Activated T-helper 1 cell treated with anti-CD3 and anti-CD28 coated beads, Interleukin-2, amount 50 U/mL, for 16 hours (primary cell): Measurements from ENCODE around the gene GPR32.
A peak's percentile ranks its signal among the peaks of the same experiment; 100 is the strongest.
"Not testable (repeated sequence)": the region's sequence is repeated elsewhere in the genome, so short reads cannot be mapped to it uniquely, and the experiment has no call there.

Experiments used
- DNase-seq, 2 donors: peaks; one replicate each; pipeline ENCODE4 v3.0.0-alpha.2; 2020; ENCODE audit warnings: low read depth in 1 of 2, low spot score in 1 of 2

GPR32 gene

GRCh38 chr19:50770164-50770563 is at the start of gene GPR32:
Gene GPR32 (plus strand): TSS chr19:50770464. CDS start chr19:50770601, 137 bp downstream.
- DNase-seq: not testable (repeated sequence)

- DNase-seq: no peak
These were observed 49.3 kb upstream of the GPR32 start for GRCh38 chr19:50720921-50721381.

GRCh38 chr19:50721441-50722137 is 48.7 kb upstream of the GPR32 start:
- DNase-seq: no peak

- DNase-seq: no peak
These were observed 47.9 kb upstream of the GPR32 start for GRCh38 chr19:50722201-50723013.

GRCh38 chr19:50723069-50723468 is 47.2 kb upstream of the GPR32 start, which contains the start of gene CLEC11A:
Gene CLEC11A (plus strand): TSS chr19:50723364. CDS start chr19:50723526, 162 bp downstream.
- no peak for DNase-seq

GRCh38 chr19:50723735-50724521 is 46.3 kb upstream of the GPR32 start:
- DNase-seq: no peak

GRCh38 chr19:50724522-50725217 is 45.6 kb upstream of the GPR32 start:
- peak; percentile 58 to 67 for DNase-seq

GRCh38 chr19:50725218-50725910 is 44.9 kb upstream of the GPR32 start:
- DNase-seq: no peak

GRCh38 chr19:50725911-50726230 is 44.4 kb upstream of the GPR32 start:
- no peak for DNase-seq

- DNase-seq: no peak
These were observed 42.1 kb upstream of the GPR32 start for GRCh38 chr19:50728084-50728737.

- no peak for DNase-seq
These were observed 40.4 kb upstream of the GPR32 start for GRCh38 chr19:50729894-50730293.

- no peak for DNase-seq
These were observed 34.4 kb upstream of the GPR32 start for GRCh38 chr19:50735869-50736268.

GRCh38 chr19:50736338-50736737 is 33.9 kb upstream of the GPR32 start:
- DNase-seq: no peak

GRCh38 chr19:50739132-50739913 is 30.9 kb upstream of the GPR32 start:
- DNase-seq: no peak

- DNase-seq: no peak
These were observed 30.3 kb upstream of the GPR32 start for GRCh38 chr19:50739914-50740426.

- DNase-seq: no peak
These were observed 28.9 kb upstream of the GPR32 start for GRCh38 chr19:50741179-50741933.

- no peak for DNase-seq
These were observed 26.7 kb upstream of the GPR32 start for GRCh38 chr19:50743537-50743936.

GRCh38 chr19:50745221-50745620 is 25.0 kb upstream of the GPR32 start:
- DNase-seq: no peak
